C4-2B (cell line): Measurements from ENCODE around the gene IMMP1L.

ENCODE experiments used
- CTCF ChIP-seq: fragments of 450-650 bp; conservative IDR thresholded peaks from 2 replicates; pipeline ENCODE4 v1.5.1; 2017; ENCODE audit warnings: mild to moderate bottlenecking
- ZFX ChIP-seq: fragments of 450-650 bp; IDR thresholded peaks from 2 replicates; pipeline ENCODE4 v1.6.1; 2017

- no peak for TF ChIP-seq ZFX
- no peak for TF ChIP-seq CTCF
Observed at GRCh38 chr11:31408201-31408600, 101.2 kb downstream of the IMMP1L start.
